ENCODE results near the gene TTC3.
"Not testable (repeated sequence)": the region's sequence is repeated elsewhere in the genome, so short reads cannot be mapped to it uniquely, and the experiment has no call there.

The TTC3 gene

DNA sequence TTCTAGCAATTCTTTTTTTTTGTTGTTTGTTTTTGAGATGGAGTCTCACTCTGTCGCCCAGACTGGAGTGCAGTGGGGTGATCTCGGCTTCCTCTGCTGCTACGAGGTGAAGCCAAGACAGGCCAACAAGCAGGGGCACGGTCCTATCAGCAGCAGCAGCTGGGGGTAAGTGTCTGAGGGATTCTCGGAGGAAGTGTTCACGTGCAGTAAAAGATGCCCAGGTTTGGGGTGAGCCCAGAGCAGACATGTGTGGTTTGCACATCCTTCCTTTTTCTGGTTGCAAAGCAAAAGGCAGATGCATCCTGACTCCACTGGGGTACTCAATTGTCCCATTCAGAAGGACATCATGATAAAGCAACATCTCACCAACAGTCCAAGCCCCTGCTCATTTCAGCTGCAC is 27.9 kb upstream of the TTC3 start:
- H3K4me2 ChIP-seq (ENCODE audit: low read depth, low read length, poor library complexity, severe bottlenecking) = peak overlapping the region; percentile 88
- H3K9me3 ChIP-seq (ENCODE audit: insufficient read depth, low read depth, low read length) = no peaks in the 10 kb centered on the region
- H3K79me2 ChIP-seq (ENCODE audit: insufficient read depth, low read length) = no peaks in the 10 kb centered on the region
- H4K20me1 ChIP-seq (ENCODE audit: insufficient read depth, low read length, poor library complexity, severe bottlenecking) = no peaks in the 10 kb centered on the region
- peaks cover 5% of the 10 kb centered on the region for H3F3A ChIP-seq (ENCODE audit: low read depth)
- TF ChIP-seq, protein P1, sequence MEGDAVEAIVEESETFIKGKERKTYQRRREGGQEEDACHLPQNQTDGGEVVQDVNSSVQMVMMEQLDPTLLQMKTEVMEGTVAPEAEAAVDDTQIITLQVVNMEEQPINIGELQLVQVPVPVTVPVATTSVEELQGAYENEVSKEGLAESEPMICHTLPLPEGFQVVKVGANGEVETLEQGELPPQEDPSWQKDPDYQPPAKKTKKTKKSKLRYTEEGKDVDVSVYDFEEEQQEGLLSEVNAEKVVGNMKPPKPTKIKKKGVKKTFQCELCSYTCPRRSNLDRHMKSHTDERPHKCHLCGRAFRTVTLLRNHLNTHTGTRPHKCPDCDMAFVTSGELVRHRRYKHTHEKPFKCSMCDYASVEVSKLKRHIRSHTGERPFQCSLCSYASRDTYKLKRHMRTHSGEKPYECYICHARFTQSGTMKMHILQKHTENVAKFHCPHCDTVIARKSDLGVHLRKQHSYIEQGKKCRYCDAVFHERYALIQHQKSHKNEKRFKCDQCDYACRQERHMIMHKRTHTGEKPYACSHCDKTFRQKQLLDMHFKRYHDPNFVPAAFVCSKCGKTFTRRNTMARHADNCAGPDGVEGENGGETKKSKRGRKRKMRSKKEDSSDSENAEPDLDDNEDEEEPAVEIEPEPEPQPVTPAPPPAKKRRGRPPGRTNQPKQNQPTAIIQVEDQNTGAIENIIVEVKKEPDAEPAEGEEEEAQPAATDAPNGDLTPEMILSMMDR (conservative IDR thresholded peaks at IDR 0.05; ENCODE audit: low read length) = no peak
- H3K9me2 ChIP-seq (replicated peaks; ENCODE audit: low read depth, low read length) = no peaks in the 10 kb centered on the region
- peak overlapping the region; percentile 79 for H3K9ac ChIP-seq (ENCODE audit: low read depth, low read length, poor library complexity, severe bottlenecking)
- H2AFZ ChIP-seq (ENCODE audit: low read length) = no peak overlapping the region
- peaks cover 49% of the 10 kb centered on the region for H3K4me1 ChIP-seq (ENCODE audit: insufficient read depth, low read length, poor library complexity, severe bottlenecking)
- H3K36me3 ChIP-seq (ENCODE audit: insufficient read depth, low read length) = no peaks in the 10 kb centered on the region
- peak overlapping the region; percentile 51 for H3K4me3 ChIP-seq (ENCODE audit: low read length, poor library complexity, severe bottlenecking)
- H3K27me3 ChIP-seq (ENCODE audit: insufficient read depth, low read length, poor library complexity, severe bottlenecking) = no peaks in the 10 kb centered on the region

DNA sequence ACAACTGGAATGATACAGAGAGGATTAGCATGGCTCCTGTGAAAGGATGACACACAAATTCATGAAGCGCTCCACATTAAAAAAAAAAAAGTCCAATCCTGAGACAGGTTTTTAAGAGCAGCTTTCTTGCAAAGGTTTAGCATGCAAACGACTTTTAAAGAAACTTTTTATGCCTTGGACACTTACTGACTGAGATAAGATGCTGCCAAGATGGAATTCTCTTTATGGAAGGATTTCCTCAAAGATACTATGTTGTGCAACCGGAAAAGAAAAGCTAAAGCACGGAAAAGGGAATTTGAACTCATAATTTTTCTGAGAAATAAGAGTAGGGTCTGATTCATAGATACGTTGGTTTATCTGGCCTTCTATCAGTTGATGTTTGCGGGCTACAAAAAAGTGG is 27.5 kb upstream of the TTC3 start:
- no peaks in the 10 kb centered on the region for H3K9me3 ChIP-seq (ENCODE audit: insufficient read depth, low read depth, low read length)
- no peaks in the 10 kb centered on the region for H3K79me2 ChIP-seq (ENCODE audit: insufficient read depth, low read length)
- H3K9me2 ChIP-seq (replicated peaks; ENCODE audit: low read depth, low read length) = no peaks in the 10 kb centered on the region
- H3K4me3 ChIP-seq (ENCODE audit: low read length, poor library complexity, severe bottlenecking) = peak overlapping the region; percentile 51
- H3K36me3 ChIP-seq (ENCODE audit: insufficient read depth, low read length) = no peaks in the 10 kb centered on the region
- peaks cover 5% of the 10 kb centered on the region for H3F3A ChIP-seq (ENCODE audit: low read depth)
- H3K4me1 ChIP-seq (ENCODE audit: insufficient read depth, low read length, poor library complexity, severe bottlenecking) = peaks cover 48% of the 10 kb centered on the region
- H3K9ac ChIP-seq (ENCODE audit: low read depth, low read length, poor library complexity, severe bottlenecking) = peak overlapping the region; percentile 36
- H3K4me2 ChIP-seq (ENCODE audit: low read depth, low read length, poor library complexity, severe bottlenecking) = peak overlapping the region; percentile 88
- no peaks in the 10 kb centered on the region for H4K20me1 ChIP-seq (ENCODE audit: insufficient read depth, low read length, poor library complexity, severe bottlenecking)
- no peak overlapping the region for H2AFZ ChIP-seq (ENCODE audit: low read length)
- TF ChIP-seq EZH2phosphoT487 (IDR thresholded peaks at IDR 0.05; ENCODE audit: borderline replicate concordance) = no peak
- TF ChIP-seq, protein P1 (conservative IDR thresholded peaks at IDR 0.05; ENCODE audit: low read length) = no peak
- no peaks in the 10 kb centered on the region for H3K27me3 ChIP-seq (ENCODE audit: insufficient read depth, low read length, poor library complexity, severe bottlenecking)

DNA sequence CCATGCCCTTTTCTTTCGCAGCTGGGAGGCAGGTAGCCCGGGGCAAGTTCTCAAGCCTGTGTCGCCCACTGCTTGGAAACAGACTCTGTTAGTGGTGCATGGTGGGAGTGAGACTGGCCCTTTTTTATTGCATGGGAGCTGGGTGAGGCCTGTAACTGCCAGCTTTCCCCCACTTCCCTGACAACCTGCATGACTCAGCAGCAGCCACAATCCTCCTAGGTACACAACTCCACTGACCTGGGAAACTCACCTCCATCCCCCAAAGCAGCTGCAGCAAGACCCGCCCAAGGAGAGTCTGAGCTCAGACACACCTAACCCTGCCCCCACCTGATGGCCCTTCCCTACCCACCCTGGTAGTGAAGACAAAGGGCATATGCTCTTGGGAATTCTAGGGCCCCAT is 26.0 kb upstream of the TTC3 start:
- no peak overlapping the region for H2AFZ ChIP-seq (ENCODE audit: low read length)
- no peaks in the 10 kb centered on the region for H3K9me3 ChIP-seq (ENCODE audit: insufficient read depth, low read depth, low read length)
- no peak overlapping the region for H3K4me3 ChIP-seq (ENCODE audit: low read length, poor library complexity, severe bottlenecking)
- no peaks in the 10 kb centered on the region for H3K79me2 ChIP-seq (ENCODE audit: insufficient read depth, low read length)
- peaks cover 42% of the 10 kb centered on the region for H3K4me1 ChIP-seq (ENCODE audit: insufficient read depth, low read length, poor library complexity, severe bottlenecking)
- H4K20me1 ChIP-seq (ENCODE audit: insufficient read depth, low read length, poor library complexity, severe bottlenecking) = no peaks in the 10 kb centered on the region
- peak overlapping the region; percentile 36 for H3K9ac ChIP-seq (ENCODE audit: low read depth, low read length, poor library complexity, severe bottlenecking)
- H3F3A ChIP-seq (ENCODE audit: low read depth) = peaks cover 5% of the 10 kb centered on the region
- H3K27me3 ChIP-seq (ENCODE audit: insufficient read depth, low read length, poor library complexity, severe bottlenecking) = no peaks in the 10 kb centered on the region
- TF ChIP-seq, protein P1 (conservative IDR thresholded peaks at IDR 0.05; ENCODE audit: low read length) = no peak
- TF ChIP-seq EZH2phosphoT487 (IDR thresholded peaks at IDR 0.05; ENCODE audit: borderline replicate concordance) = no peak
- peak overlapping the region; percentile 88 for H3K4me2 ChIP-seq (ENCODE audit: low read depth, low read length, poor library complexity, severe bottlenecking)
- no peaks in the 10 kb centered on the region for H3K36me3 ChIP-seq (ENCODE audit: insufficient read depth, low read length)
- H3K9me2 ChIP-seq (replicated peaks; ENCODE audit: low read depth, low read length) = no peaks in the 10 kb centered on the region

DNA sequence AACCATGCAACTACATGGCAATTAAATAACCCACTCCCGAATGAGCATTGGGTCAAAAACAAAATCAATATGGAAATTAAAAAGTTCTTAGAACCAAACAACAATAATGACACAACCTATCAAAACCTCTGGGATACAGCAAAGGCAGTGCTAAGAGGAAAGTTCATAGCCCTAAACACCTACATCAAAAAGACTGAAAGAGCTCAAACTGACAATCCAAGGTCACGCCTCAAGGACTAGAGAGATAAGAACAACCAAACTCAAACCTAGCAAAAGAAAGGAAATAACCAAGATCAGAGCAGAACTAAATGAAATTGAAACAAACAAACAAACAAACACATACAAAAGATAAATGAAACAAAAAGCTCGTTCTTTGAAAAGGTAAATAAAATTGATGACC is 23.3 kb upstream of the TTC3 start:
- H3K4me3 ChIP-seq (ENCODE audit: low read length, poor library complexity, severe bottlenecking); H2AFZ ChIP-seq (ENCODE audit: low read length); H3F3A ChIP-seq (ENCODE audit: low read depth); H3K36me3 ChIP-seq (ENCODE audit: insufficient read depth, low read length); H3K9ac ChIP-seq (ENCODE audit: low read depth, low read length, poor library complexity, severe bottlenecking); H3K9me2 ChIP-seq (replicated peaks; ENCODE audit: low read depth, low read length); H3K27me3 ChIP-seq (ENCODE audit: insufficient read depth, low read length, poor library complexity, severe bottlenecking); H4K20me1 ChIP-seq (ENCODE audit: insufficient read depth, low read length, poor library complexity, severe bottlenecking); H3K79me2 ChIP-seq (ENCODE audit: insufficient read depth, low read length); H3K4me2 ChIP-seq (ENCODE audit: low read depth, low read length, poor library complexity, severe bottlenecking); H3K9me3 ChIP-seq (ENCODE audit: insufficient read depth, low read depth, low read length): not testable (repeated sequence)
- H3K4me1 ChIP-seq (ENCODE audit: insufficient read depth, low read length, poor library complexity, severe bottlenecking) = peaks cover 28% of the 10 kb centered on the region
